GM19238 (cell line): ENCODE measurements around the gene RNF212B.

Experiments used
- DNase-seq: peaks from one replicate; pipeline ENCODE4 v3.0.0; 2011; ENCODE audit warnings: low spot score; ENCODE audit not compliant: insufficient read length

RNF212B gene

DNA sequence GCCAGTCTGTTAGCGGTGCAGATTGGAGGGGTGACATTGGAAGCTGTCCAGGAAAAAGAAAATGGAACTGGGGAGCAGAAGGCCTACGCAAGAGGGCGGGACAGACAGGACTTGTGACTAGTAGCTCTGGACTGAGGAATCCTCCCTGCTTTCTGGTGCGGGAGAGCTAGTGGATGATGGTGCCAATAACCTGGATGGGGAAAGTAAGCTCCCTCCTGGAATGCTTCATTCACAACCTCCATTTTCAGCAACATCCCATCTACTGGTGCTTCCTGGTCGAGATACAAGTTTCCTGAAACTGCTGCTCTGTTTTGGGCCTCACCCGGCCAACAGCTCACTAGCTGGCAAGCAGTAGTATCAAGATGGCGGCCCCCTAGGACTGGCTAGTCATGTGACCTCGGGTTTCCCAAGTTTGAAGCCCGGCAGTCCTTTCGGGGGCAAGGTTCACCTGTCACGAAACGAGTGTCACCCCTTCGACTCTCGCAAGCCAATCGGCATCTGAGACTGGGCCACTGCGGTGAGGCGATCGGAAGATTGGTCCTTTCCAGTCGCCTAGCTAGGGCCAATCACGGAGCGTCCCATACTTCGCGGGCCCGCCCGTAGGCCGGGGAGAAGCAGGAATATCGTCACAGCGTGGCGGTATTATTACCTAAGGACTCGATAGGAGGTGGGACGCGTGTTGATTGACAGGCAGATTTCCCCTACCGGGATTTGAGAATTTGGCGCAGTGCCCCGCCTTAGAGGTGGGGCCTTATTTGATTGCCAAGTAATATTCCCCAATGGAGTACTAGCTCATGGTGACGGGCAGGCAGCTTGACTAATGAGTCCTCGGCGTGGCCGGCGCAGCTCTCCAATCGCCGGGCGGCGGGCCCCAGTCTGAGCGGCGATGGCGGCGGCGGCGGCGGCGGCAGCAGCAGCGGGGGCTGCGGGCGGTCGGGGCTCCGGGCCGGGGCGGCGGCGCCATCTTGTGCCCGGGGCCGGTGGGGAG is 83.1 kb downstream of the RNF212B start, which contains the start of gene PABPN1:
Gene PABPN1 (plus strand): TSS at position 874 of the 988 bp plus-strand sequence. CDS start 13 bp downstream, at position 887.
- DNase-seq: peak; percentile 97

DNA sequence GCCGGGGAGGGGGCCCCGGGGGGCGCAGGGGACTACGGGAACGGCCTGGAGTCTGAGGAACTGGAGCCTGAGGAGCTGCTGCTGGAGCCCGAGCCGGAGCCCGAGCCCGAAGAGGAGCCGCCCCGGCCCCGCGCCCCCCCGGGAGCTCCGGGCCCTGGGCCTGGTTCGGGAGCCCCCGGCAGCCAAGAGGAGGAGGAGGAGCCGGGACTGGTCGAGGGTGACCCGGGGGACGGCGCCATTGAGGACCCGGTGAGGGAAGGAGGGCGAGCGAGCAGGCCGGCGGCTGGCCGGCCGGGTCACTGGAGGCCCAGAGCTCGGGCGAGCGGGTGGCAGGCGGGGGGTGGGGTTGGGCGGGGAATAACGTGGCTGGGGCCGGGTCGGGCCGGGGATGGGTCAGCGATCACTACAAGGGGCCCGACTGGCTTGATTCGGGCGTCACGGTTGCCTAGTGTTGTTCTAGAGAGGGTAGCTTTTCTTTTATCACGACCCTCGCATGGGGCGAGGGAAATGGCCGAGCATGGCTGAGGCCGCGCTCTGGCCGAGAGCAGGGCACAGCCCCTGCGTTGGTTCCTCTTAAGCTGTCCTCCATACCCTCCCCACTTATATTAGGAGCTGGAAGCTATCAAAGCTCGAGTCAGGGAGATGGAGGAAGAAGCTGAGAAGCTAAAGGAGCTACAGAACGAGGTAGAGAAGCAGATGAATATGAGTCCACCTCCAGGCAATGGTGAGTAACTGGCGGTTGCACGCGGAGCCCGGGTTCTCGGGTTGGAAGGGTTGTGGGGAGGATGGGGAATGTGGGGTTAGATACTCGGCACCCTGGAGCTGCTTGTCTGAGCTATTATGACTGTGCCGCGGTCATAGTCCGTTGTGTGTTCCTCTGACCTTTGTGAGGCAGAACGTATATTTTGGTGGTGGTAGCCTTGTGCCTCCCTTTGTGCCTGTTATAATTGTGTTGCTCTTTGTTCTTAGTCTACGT is 84.1 kb downstream of the RNF212B start:
- peak; percentile 41 for DNase-seq
